GM21367 (cell line): ENCODE data around the gene GFOD1.
"Not testable (repeated sequence)": the region's sequence is repeated elsewhere in the genome, so short reads cannot be mapped to it uniquely, and the experiment has no call there.

Experiments
- ATAC-seq: cut with Tn5 transposase; IDR thresholded peaks from one replicate; pipeline ENCODE4 v1.9.1; 2021; ENCODE audit not compliant: unreplicated experiment

GFOD1 gene

GRCh38 chr6:13445005-13445743 is 42.2 kb downstream of the GFOD1 start:
- peak; percentile 44 for ATAC-seq

GRCh38 chr6:13444604-13445003 is 42.8 kb downstream of the GFOD1 start:
- no peak for ATAC-seq

GRCh38 chr6:13443978-13444377 is 43.4 kb downstream of the GFOD1 start:
- not testable (repeated sequence) for ATAC-seq

GRCh38 chr6:13441778-13442177 is 45.6 kb downstream of the GFOD1 start:
- no peak for ATAC-seq

- no peak for ATAC-seq
Observed at GRCh38 chr6:13439644-13440043, 47.8 kb downstream of the GFOD1 start.

- ATAC-seq: no peak
Observed at GRCh38 chr6:13438126-13438525, 49.3 kb downstream of the GFOD1 start.

- ATAC-seq: no peak
Observed at GRCh38 chr6:13437218-13437996, 50.0 kb downstream of the GFOD1 start.

- ATAC-seq: no peak
Observed at GRCh38 chr6:13436399-13437217, 50.8 kb downstream of the GFOD1 start.

GRCh38 chr6:13435477-13436246 is 51.7 kb downstream of the GFOD1 start:
- no peak for ATAC-seq

GRCh38 chr6:13434777-13435176 is 52.6 kb downstream of the GFOD1 start:
- ATAC-seq: no peak

- not testable (repeated sequence) for ATAC-seq
Observed at GRCh38 chr6:13434135-13434775, 53.1 kb downstream of the GFOD1 start.

GRCh38 chr6:13433709-13434121 is 53.7 kb downstream of the GFOD1 start:
- ATAC-seq: no peak

GRCh38 chr6:13432526-13433184 is 54.7 kb downstream of the GFOD1 start:
- ATAC-seq: no peak

GRCh38 chr6:13431861-13432465 is 55.4 kb downstream of the GFOD1 start:
- no peak for ATAC-seq

GRCh38 chr6:13431059-13431656 is 56.2 kb downstream of the GFOD1 start:
- ATAC-seq: no peak

- ATAC-seq: no peak
Observed at GRCh38 chr6:13429406-13429753, 58.0 kb downstream of the GFOD1 start.

GRCh38 chr6:13428583-13429405 is 58.6 kb downstream of the GFOD1 start:
- peak; percentile 14 for ATAC-seq
